ENCODE data around the gene CD82.

CD82 gene

DNA sequence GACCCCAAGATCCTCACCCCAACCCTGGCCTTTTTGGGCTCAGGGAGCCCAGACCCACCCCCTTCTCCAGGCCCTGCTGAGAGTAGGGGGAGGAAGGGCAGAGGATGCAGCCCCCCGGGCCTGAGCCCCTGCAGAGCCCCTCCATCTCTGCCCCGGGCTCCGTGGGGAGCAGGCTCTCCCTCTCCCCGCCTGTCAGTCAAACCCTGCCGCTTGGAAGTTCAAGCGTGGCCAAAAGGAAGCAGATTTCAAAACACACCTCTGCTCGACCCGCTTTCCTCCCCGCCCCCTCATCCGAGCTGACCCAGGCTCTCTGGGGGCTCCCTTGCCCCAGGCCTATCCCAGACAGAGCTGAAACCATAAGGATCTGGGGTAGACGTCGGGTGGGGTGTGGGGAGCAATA lies 39.0 kb upstream of the CD82 start:
- no peak for ATAC-seq
- TF ChIP-seq CREB5 (CRISPR knock-in tag; IDR thresholded peaks at IDR 0.05; ENCODE audit: low read depth) = no peak

DNA sequence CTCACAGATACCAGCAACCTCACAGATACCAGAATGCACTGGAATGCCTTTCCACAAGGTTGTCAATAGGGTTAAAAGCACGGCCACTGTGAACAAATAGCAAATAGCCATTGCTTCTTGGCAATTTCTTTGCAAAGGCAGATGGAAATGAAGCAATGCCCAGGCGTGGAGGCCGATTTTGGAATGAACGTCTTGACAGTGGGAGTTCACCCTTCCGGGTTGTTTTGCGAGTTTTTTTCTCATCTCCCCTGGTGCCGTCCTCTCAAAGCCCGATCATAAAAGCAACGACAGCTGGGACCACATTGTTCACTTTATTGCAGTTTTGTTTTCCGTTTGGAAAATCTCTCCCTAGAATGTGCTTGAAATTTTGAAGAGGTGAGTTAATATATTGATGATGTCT lies 38.0 kb upstream of the CD82 start:
- TF ChIP-seq CREB5 (CRISPR knock-in tag; IDR thresholded peaks at IDR 0.05; ENCODE audit: low read depth) (no peak), ZFP3 (CRISPR knock-in tag; IDR thresholded peaks at IDR 0.05) (no peak), CSRNP3 (CRISPR knock-in tag; IDR thresholded peaks at IDR 0.05) (no peak), BACH2 (CRISPR knock-in tag; IDR thresholded peaks at IDR 0.05; ENCODE audit: borderline replicate concordance) (no peak), ZC3H10 (CRISPR knock-in tag; IDR thresholded peaks at IDR 0.05) (no peak), PATZ1 (CRISPR knock-in tag; IDR thresholded peaks at IDR 0.05; ENCODE audit: borderline replicate concordance) (no peak), PPARA (CRISPR knock-in tag; IDR thresholded peaks at IDR 0.05; ENCODE audit: borderline replicate concordance) (no peak), TCF4 (CRISPR knock-in tag; IDR thresholded peaks at IDR 0.05; ENCODE audit: borderline replicate concordance) (no peak), SNAI2 (CRISPR knock-in tag; IDR thresholded peaks at IDR 0.05) (no peak), TOX (CRISPR knock-in tag; IDR thresholded peaks at IDR 0.05; ENCODE audit: borderline replicate concordance) (no peak), CSDC2 (CRISPR knock-in tag; IDR thresholded peaks at IDR 0.05) (no peak)
- no peak for ATAC-seq

- ATAC-seq = peak; percentile 31; the same call in 1 of the 3 replicates
- TF ChIP-seq PATZ1 (CRISPR knock-in tag; IDR thresholded peaks at IDR 0.05; ENCODE audit: borderline replicate concordance) (no peak), POU6F1 (CRISPR knock-in tag; IDR thresholded peaks at IDR 0.05; ENCODE audit: borderline replicate concordance, low read depth) (no peak), BACH2 (CRISPR knock-in tag; IDR thresholded peaks at IDR 0.05; ENCODE audit: borderline replicate concordance) (no peak), PPARA (CRISPR knock-in tag; IDR thresholded peaks at IDR 0.05; ENCODE audit: borderline replicate concordance) (no peak), CSDC2 (CRISPR knock-in tag; IDR thresholded peaks at IDR 0.05) (no peak), GLIS3 (CRISPR knock-in tag; IDR thresholded peaks at IDR 0.05) (no peak), CREB5 (CRISPR knock-in tag; IDR thresholded peaks at IDR 0.05; ENCODE audit: low read depth) (no peak), ZFP30 (CRISPR knock-in tag; IDR thresholded peaks at IDR 0.05) (no peak), TOX (CRISPR knock-in tag; IDR thresholded peaks at IDR 0.05; ENCODE audit: borderline replicate concordance) (no peak), ZC3H10 (CRISPR knock-in tag; IDR thresholded peaks at IDR 0.05) (no peak), ESRRG (CRISPR knock-in tag; IDR thresholded peaks at IDR 0.05) (no peak), ZNF8 (CRISPR knock-in tag; IDR thresholded peaks at IDR 0.05) (no peak), ARNTL (CRISPR knock-in tag; IDR thresholded peaks at IDR 0.05; ENCODE audit: borderline replicate concordance, low read depth) (no peak), SNAI2 (CRISPR knock-in tag; IDR thresholded peaks at IDR 0.05) (no peak), OSR1 (CRISPR knock-in tag; IDR thresholded peaks at IDR 0.05) (no peak), RARB (CRISPR knock-in tag; IDR thresholded peaks at IDR 0.05) (no peak), TCF4 (CRISPR knock-in tag; IDR thresholded peaks at IDR 0.05; ENCODE audit: borderline replicate concordance) (no peak), ISL1 (CRISPR knock-in tag; IDR thresholded peaks at IDR 0.05) (no peak), TSHZ2 (CRISPR knock-in tag; IDR thresholded peaks at IDR 0.05) (no peak), ZNF565 (CRISPR knock-in tag; conservative IDR thresholded peaks at IDR 0.05; ENCODE audit: low read depth) (no peak)
Observed at GRCh38 chr11:44528103-44528502, 37.4 kb upstream of the CD82 start.

Data from SK-N-SH treated with all-trans-retinoic acid at 6 μM for 48 hours (cell line).